GM12878 (cell line): ENCODE measurements around the gene DCAF8. TPM values are rescaled to one million over a fixed set of nuclear protein-coding genes. Genes with fewer than 3 reads are reported as not detected.
A peak's percentile ranks its signal among the peaks of the same experiment; 100 is the strongest.

Source experiments
- ATAC-seq: fragments of 200-7000 bp; cut with Tn5 transposase; 3 replicates; pipeline ENCODE4 v1.9.1; 2020; ENCODE audit warnings: mild to moderate bottlenecking, moderate library complexity
- BruUV-seq: library from RNA; stranded (reverse); fragments of 400-500 nt; replicated peaks from 2 replicates; lab custom pipeline; 2021; lab: Mats Ljungman, UMichigan
- CTCF ChIA-PET: fragments of 300-600 bp; sonication (Branson Sonifier 250); formaldehyde crosslinking; extraction: SDS; loops from one replicate; lab custom pipeline; 2021; ENCODE audit warnings: inconsistent platforms; lab: Yijun Ruan, JAX
- POLR2A ChIA-PET: fragments of 350-600 bp; formaldehyde crosslinking; extraction: SDS; loops from one replicate; lab custom pipeline; 2021; ENCODE audit warnings: inconsistent platforms; lab: Charles Lee
- RAD21 ChIA-PET: fragments of 300-600 bp; sonication (Branson Sonifier 250); formaldehyde crosslinking; loops from one replicate; lab custom pipeline; 2023; ENCODE audit warnings: antibody characterized with exemption; ENCODE audit not compliant: unreplicated experiment; lab: Charles Lee
- SMC1A ChIA-PET: fragments of 300-600 bp; sonication (Branson Sonifier 250); formaldehyde crosslinking; loops from one replicate; lab custom pipeline; 2023; ENCODE audit not compliant: unreplicated experiment, uncharacterized antibody; lab: Charles Lee
- DNase-seq: peaks from one replicate; pipeline ENCODE4 v3.0.0-alpha.2; 2011; ENCODE audit warnings: low read depth, low spot score
- FAIRE-seq: peaks from 3 replicates; lab custom pipeline; 2011; peaks lifted over from hg19 to GRCh38; lab: Jason Lieb, UNC
- H2AFZ ChIP-seq: 2 replicates; pipeline ENCODE4 v1.6.0; 2011; ENCODE audit warnings: low read depth, low read length, control low read depth; ENCODE audit not compliant: control insufficient read depth
- H3K27ac ChIP-seq: 2 replicates; pipeline ENCODE4 v1.5.1; 2011; ENCODE audit warnings: control low read depth; ENCODE audit not compliant: control insufficient read depth, insufficient read depth
- H3K27me3 ChIP-seq, 2 experiments: replicated peaks in 1 of 2; 2 replicates each; pipeline versions ENCODE4 v1.6.0 to v1.6.1; 2011; ENCODE audit warnings: low read length in 1 of 2; ENCODE audit not compliant: control insufficient read depth in 2 of 2, insufficient read depth in 2 of 2
- H3K36me3 ChIP-seq, 2 experiments: 2 replicates each; pipeline ENCODE4 v1.5.1; 2011; ENCODE audit warnings: low read length in 1 of 2; ENCODE audit not compliant: control insufficient read depth in 2 of 2, insufficient read depth in 2 of 2
- H3K4me1 ChIP-seq: 2 replicates; pipeline ENCODE4 v1.6.1; 2011; ENCODE audit warnings: mild to moderate bottlenecking, low read length, moderate library complexity, mixed read lengths; ENCODE audit not compliant: control insufficient read depth, insufficient read depth
- H3K4me2 ChIP-seq: 2 replicates; pipeline ENCODE4 v1.6.0; 2011; ENCODE audit warnings: control low read depth; ENCODE audit not compliant: control insufficient read depth, insufficient read depth
- H3K4me3 ChIP-seq: fragments of 200-600 bp; sonication (generic); 2 replicates; pipeline ENCODE4 v1.5.1; 2016
- H3K79me2 ChIP-seq: 2 replicates; pipeline ENCODE4 v1.6.0; 2011; ENCODE audit warnings: low read length; ENCODE audit not compliant: control insufficient read depth, insufficient read depth
- H3K9ac ChIP-seq: 2 replicates; pipeline ENCODE4 v1.8.0; 2011; ENCODE audit warnings: low read length, control low read depth, mixed read lengths; ENCODE audit not compliant: control insufficient read depth, insufficient read depth
- H3K9me3 ChIP-seq: replicated peaks from 3 replicates; pipeline ENCODE4 v1.5.1; 2011; ENCODE audit warnings: mild to moderate bottlenecking, low read length; ENCODE audit not compliant: control insufficient read depth, insufficient read depth
- H4K20me1 ChIP-seq: 2 replicates; pipeline ENCODE4 v1.6.0; 2011; ENCODE audit not compliant: control insufficient read depth, insufficient read depth
- CBFB ChIP-seq: IDR thresholded peaks from 2 replicates; pipeline ENCODE4 v1.6.1; 2016; ENCODE audit warnings: antibody characterized with exemption, low read depth
- GATAD2B ChIP-seq: fragments of 450-650 bp; conservative IDR thresholded peaks from 2 replicates; pipeline ENCODE4 v1.6.1; 2017; ENCODE audit warnings: low read depth, mild to moderate bottlenecking, moderate library complexity
- PRDM15 ChIP-seq: fragments of 450-650 bp; formaldehyde crosslinking; IDR thresholded peaks from 2 replicates; pipeline ENCODE4 v1.4.0; 2020; ENCODE audit warnings: mild to moderate bottlenecking, moderate library complexity
- RAD21 ChIP-seq: IDR thresholded peaks from 2 replicates; pipeline ENCODE4 v1.6.1; 2011; ENCODE audit warnings: mild to moderate bottlenecking, low read depth, low read length, moderate library complexity; ENCODE audit not compliant: insufficient read depth
- SMC3 ChIP-seq: IDR thresholded peaks from 2 replicates; pipeline ENCODE4 v1.6.1; 2011; ENCODE audit warnings: low read length, improper control_type of control experiment, borderline replicate concordance
- WGBS: methylation state at CpG from one replicate; pipeline ENCODE4 v1.1.6; 2016; ENCODE audit warnings: low lambda C conversion rate; ENCODE audit not compliant: insufficient replicate concordance, insufficient coverage; ENCODE audit errors: missing lambda C conversion rate; 5-methylcytosine and 5-hydroxymethylcytosine counted together
- in situ Hi-C: fragments of 300-500 bp; cut with MboI; formaldehyde crosslinking; loops from 9 replicates; pipeline ENCODE4 v1.14.3; 2018; ENCODE audit warnings: mixed read lengths
- intact Hi-C: fragments of 100-400 bp; cut with micrococcal nuclease; formaldehyde crosslinking; loops from one replicate; pipeline ENCODE4 v1.14.2; 2022; ENCODE audit not compliant: unreplicated experiment
- polyA plus RNA-seq, 11 experiments: library from polyadenylated mRNA; depleted of rRNA in 4 of 11; unstranded in 6 of 11; stranded (reverse) in 5 of 11; fragments of >200 nt; fragmentation: Nextera tagmentation in 4 of 11; fragmentation: Illumina TruSeq in 1 of 11; extraction: Ambion mirVana in 4 of 11; extraction: Trizol in 1 of 11; gene quantifications; 1 replicate in 1 of 11; 2 replicates in 10 of 11; pipeline versions ENCODE4 v1.2.1 to v1.2.3, GENCODE V29; 2011 to 2016; ENCODE audit warnings: inconsistent platforms in 2 of 11, missing spikeins in 2 of 11, low read depth in 1 of 11
- total RNA-seq, 4 experiments: library from RNA; depleted of rRNA in 3 of 4; stranded (reverse); fragments of >200 nt in 3 of 4; fragmentation: Illumina TruSeq in 1 of 4; extraction: Trizol in 1 of 4; gene quantifications; 2 replicates each; pipeline versions ENCODE4 v1.2.1 to v1.2.3, GENCODE V29; 2013 to 2021
- TF ChIP-seq, protein P1 (sequence below), 3 experiments: IDR thresholded peaks in 2 of 3; conservative IDR thresholded peaks in 1 of 3; 2 replicates each; pipeline ENCODE4 v1.5.1; 2011; ENCODE audit warnings: low read depth in 3 of 3, low read length in 3 of 3, mild to moderate bottlenecking in 3 of 3, control low read depth in 2 of 3, moderate library complexity in 2 of 3, inconsistent platforms in 1 of 3, mixed read lengths in 1 of 3; ENCODE audit not compliant: control insufficient read depth in 2 of 3, insufficient read depth in 1 of 3; ENCODE audit errors: extremely low read depth in 1 of 3

Gene DCAF8
- total and polyA plus RNA-seq, 10 of the 15 experiments (the other 5 are each of a cell fraction or from before 2014, with no cell fraction given): 10.4 to 152 (median 84.6) TPM

DNA sequence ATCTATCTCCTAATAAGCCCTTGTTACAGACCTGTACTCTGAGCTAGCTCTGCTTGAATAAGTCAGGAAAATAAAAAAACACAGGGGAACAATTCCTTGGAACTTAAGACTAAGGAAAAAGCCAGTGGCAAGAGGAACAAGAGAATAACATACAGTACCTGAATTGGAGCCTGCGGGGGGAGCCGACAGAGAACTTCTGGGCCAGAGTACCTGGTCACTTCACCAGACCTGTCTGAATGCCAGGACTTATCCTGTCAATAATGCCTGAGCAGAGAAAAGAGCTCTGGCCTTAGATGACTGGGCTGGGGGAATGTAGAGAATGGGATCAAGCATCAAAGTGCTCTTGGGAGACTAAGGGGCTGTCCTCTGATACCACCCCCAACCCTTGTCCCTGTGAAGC lies 42.0 kb downstream of the DCAF8 start (continued):
- TF ChIP-seq PRDM15: no peak
- no peak for TF ChIP-seq CBFB

DNA sequence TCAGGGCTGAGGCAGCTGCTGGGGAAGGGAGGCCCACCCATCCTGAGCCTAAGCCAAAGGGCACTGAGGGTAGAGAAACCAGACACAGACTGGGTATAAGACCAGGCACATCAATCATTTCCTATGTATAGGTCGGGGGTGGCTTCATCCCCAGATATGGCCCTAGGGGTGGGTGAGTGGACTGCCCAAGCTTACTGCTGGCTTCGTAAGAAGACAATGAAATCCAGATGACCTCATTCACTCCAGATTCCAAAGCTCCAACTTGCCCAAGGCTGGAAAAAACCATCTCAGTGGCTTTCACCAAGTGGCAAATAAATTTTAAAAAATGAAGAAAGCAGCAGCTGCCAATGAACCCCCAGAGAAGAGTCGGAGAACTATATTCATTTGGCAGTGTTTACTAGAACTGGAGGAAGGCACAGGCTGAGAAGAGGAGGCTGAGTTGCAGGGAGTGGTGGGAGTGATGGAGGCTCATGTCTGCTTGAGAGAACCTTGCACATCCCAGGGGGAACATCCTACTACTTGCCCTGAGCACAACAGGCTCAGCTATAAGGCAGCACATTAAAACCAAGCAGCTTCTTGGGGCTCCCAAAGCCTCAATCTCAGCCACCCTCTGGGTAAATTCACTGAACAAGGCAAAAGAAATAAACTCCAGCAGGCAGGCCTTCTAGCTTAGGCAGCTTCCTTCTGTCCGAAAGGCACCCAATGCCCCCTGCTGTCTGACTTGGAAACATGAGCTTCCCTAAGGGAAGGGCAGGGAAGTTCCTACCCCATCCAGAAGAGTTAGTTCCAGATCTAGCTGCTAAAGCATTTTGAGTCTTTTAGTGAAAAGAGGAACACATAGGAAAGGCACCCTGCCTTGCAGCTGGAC lies 43.1 kb downstream of the DCAF8 start:
- no peak overlapping the region for H3K4me2 ChIP-seq
- no peaks in the 10 kb centered on the region for H3K79me2 ChIP-seq
- POLR2A ChIA-PET: interaction anchor here (0.8 to 1.3 kb wide), 4 partner anchors 10 to 43 kb away, joined by 3 to 5 read pairs (median 3); partner anchors contain the start of gene DCAF8
- CTCF ChIA-PET: interaction anchor here (0.6 to 6.7 kb wide), 22 partner anchors 9 to 285 kb away, joined by 3 to 82 read pairs (median 8); partner anchors contain the start of genes CASQ1, IGSF8 and PEA15
- peak; percentile 44 for ATAC-seq
- H3K9me3 ChIP-seq: no peaks in the 10 kb centered on the region
- H2AFZ ChIP-seq: no peak overlapping the region
- H3K27me3 ChIP-seq: no peaks in the 10 kb centered on the region
- no peaks in the 10 kb centered on the region for H3K4me1 ChIP-seq
- no TSS peak for BruUV-seq
- peaks cover 21 to 23% of the 10 kb centered on the region in 2 experiments for H3K36me3 ChIP-seq
- TF ChIP-seq SMC3 (peak; percentile 46; the same call in 1 of the 2 replicates), GATAD2B (no peak), RAD21 (peak; percentile 43)
- TF ChIP-seq, protein P1, sequence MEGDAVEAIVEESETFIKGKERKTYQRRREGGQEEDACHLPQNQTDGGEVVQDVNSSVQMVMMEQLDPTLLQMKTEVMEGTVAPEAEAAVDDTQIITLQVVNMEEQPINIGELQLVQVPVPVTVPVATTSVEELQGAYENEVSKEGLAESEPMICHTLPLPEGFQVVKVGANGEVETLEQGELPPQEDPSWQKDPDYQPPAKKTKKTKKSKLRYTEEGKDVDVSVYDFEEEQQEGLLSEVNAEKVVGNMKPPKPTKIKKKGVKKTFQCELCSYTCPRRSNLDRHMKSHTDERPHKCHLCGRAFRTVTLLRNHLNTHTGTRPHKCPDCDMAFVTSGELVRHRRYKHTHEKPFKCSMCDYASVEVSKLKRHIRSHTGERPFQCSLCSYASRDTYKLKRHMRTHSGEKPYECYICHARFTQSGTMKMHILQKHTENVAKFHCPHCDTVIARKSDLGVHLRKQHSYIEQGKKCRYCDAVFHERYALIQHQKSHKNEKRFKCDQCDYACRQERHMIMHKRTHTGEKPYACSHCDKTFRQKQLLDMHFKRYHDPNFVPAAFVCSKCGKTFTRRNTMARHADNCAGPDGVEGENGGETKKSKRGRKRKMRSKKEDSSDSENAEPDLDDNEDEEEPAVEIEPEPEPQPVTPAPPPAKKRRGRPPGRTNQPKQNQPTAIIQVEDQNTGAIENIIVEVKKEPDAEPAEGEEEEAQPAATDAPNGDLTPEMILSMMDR (IDR thresholded peaks at IDR 0.05 in 2 of 3, conservative IDR thresholded peaks at IDR 0.05 in 1 of 3; ENCODE audit: control insufficient read depth in 2 of 3, extremely low read depth in 1 of 3, insufficient read depth in 1 of 3, low read depth in 3 of 3, low read length in 3 of 3): peak; percentile 21 to 34 (median 34); a peak in 3 of 6 replicates
- TF ChIP-seq, all 136 proteins: peak for 3
- intact Hi-C loops (loop anchor here (1.0 kb wide), 1 partner anchor 26 kb away; no protein-coding TSS in a partner anchor), in situ Hi-C loops (no loop called here)
- Histone ChIP-seq H3K4me3 (no peak overlapping the region), H3K27ac (no peak overlapping the region), H3K9ac (no peak overlapping the region), H4K20me1 (no peaks in the 10 kb centered on the region)
- FAIRE-seq (no peak), DNase-seq (no peak)
- ChIA-PET RAD21 (interaction anchor here (0.8 to 4.0 kb wide), 13 partner anchors 9 to 118 kb away, joined by 3 to 35 read pairs (median 6); partner anchors contain the start of genes CASQ1, DCAF8 and PEX19), SMC1A (interaction anchor here (0.9 to 4.9 kb wide), 19 partner anchors 8 to 119 kb away, joined by 3 to 51 read pairs (median 6); partner anchors contain the start of genes CASQ1 and PEX19)
- WGBS: 96% methylated on average over 4 of the region's 4 CpGs
